Stomach (tissue), 4 donors: ENCODE results near the gene MTHFD2.

Source experiments
- CTCF ChIP-seq, 7 experiments: fragments of 450-650 bp in 4 of 7; fragments of 200-600 bp in 3 of 7; sonication (generic) in 3 of 7; IDR thresholded peaks; one replicate each; pipeline ENCODE4 v1.5.1; 2016 to 2019; ENCODE audit warnings: antibody characterized with exemption in 7 of 7, control low read depth in 2 of 7, mild to moderate bottlenecking in 1 of 7
- EP300 ChIP-seq: sonication (generic); formaldehyde crosslinking; IDR thresholded peaks from one replicate; pipeline ENCODE4 v1.6.1; 2017; ENCODE audit warnings: antibody characterized with exemption
- POLR2A ChIP-seq, 4 donors: fragments of 450-650 bp; IDR thresholded peaks; one replicate each; pipeline ENCODE4 v1.6.1; 2016; ENCODE audit warnings: antibody characterized with exemption in 4 of 4, control low read depth in 2 of 4, mild to moderate bottlenecking in 1 of 4, moderate library complexity in 1 of 4

DNA sequence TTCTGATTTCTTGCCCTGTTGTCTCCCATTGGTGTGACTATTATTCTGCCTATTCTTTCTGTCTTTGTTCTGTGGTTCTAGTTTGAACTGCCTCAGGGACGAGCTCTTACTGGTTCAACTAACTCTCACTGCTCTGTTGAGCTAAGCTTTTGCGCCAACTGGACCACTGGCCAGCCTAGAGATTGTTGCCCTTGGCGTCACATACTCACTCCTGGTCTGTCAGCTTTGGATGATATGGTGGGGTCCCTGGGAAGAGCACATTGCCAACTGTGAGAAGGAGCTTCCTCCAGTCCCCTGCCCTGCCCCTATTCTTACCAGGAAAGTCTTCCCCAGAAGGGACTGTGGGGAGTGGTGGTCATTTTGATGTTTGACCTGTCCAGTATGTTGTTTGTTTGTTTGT is 6.0 kb downstream of the MTHFD2 start:
- TF ChIP-seq CTCF (IDR thresholded peaks at IDR 0.05) (no peak), POLR2A (IDR thresholded peaks at IDR 0.05) (no peak), EP300 (no peak)
